Activated CD8-positive, alpha-beta T cell treated with anti-CD3 and anti-CD28 coated beads for 36 hours (primary cell): ENCODE measurements around the gene RRAD. TPM values are rescaled to one million over a fixed set of nuclear protein-coding genes. Genes with fewer than 3 reads are reported as not detected.

Source experiments
- ATAC-seq: fragments of 200-7000 bp; cut with Tn5 transposase; one replicate; pipeline ENCODE4 v1.10.0; 2021; ENCODE audit warnings: mild to moderate bottlenecking, moderate library complexity
- CTCF ChIA-PET: fragments of 350-600 bp; sonication (Branson Sonifier 250); formaldehyde crosslinking; loops from one replicate; lab custom pipeline; 2021; ENCODE audit warnings: antibody characterized with exemption; lab: Charles Lee
- POLR2A ChIA-PET: fragments of 350-600 bp; sonication (Branson Sonifier 250); formaldehyde crosslinking; loops from one replicate; lab custom pipeline; 2021; ENCODE audit warnings: antibody characterized with exemption; lab: Charles Lee
- DNase-seq: peaks from one replicate; pipeline ENCODE4 v3.0.0-alpha.2; 2020
- H3K27ac Mint-ChIP-seq: one replicate; pipeline ENCODE4 v1.8.0; 2021; ENCODE audit warnings: mild to moderate bottlenecking, mixed read lengths
- H3K27me3 Mint-ChIP-seq: one replicate; pipeline ENCODE4 v1.8.0; 2021; ENCODE audit warnings: mixed read lengths
- H3K36me3 Mint-ChIP-seq: one replicate; pipeline ENCODE4 v1.8.0; 2021; ENCODE audit warnings: low read depth, mixed read lengths
- H3K4me1 Mint-ChIP-seq: one replicate; pipeline ENCODE4 v1.8.0; 2021; ENCODE audit warnings: low read depth, mixed read lengths
- H3K4me3 Mint-ChIP-seq: one replicate; pipeline ENCODE4 v1.8.0; 2021; ENCODE audit warnings: mild to moderate bottlenecking, moderate library complexity, mixed read lengths
- H3K9me3 Mint-ChIP-seq: one replicate; pipeline ENCODE4 v1.8.0; 2021; ENCODE audit warnings: mixed read lengths
- intact Hi-C: fragments of 100-400 bp; cut with micrococcal nuclease; formaldehyde crosslinking; loops from one replicate; pipeline ENCODE4 v1.10.0; 2022
- total RNA-seq, 2 experiments: library from RNA; stranded (reverse); gene quantifications; one replicate each; pipeline ENCODE4 v1.2.3, GENCODE V29; 2021
- TF ChIP-seq, protein P1 (sequence below): fragments of 200-600 bp; IDR thresholded peaks from one replicate; pipeline ENCODE4 v1.8.0; 2022; ENCODE audit warnings: antibody characterized with exemption, mild to moderate bottlenecking

Gene RRAD
- total RNA-seq, 2 experiments from 2014 or later: 0.61 to 1.1 TPM

- peaks cover 8% of the 10 kb centered on the region for H3K4me1 Mint-ChIP-seq
- ATAC-seq (no peak), DNase-seq (no peak)
- ChIA-PET POLR2A (interaction anchor here (1.3 to 1.6 kb wide), 2 partner anchors 12 to 18 kb away, joined by 3 to 5 read pairs; no protein-coding TSS in a partner anchor), CTCF (interaction anchor here (1.1 to 7.6 kb wide), 2 partner anchors 27 to 53 kb away, joined by 3 to 54 read pairs; no protein-coding TSS in a partner anchor)
- H3K27me3 Mint-ChIP-seq: peaks cover 35% of the 10 kb centered on the region
- TF ChIP-seq, protein P1, sequence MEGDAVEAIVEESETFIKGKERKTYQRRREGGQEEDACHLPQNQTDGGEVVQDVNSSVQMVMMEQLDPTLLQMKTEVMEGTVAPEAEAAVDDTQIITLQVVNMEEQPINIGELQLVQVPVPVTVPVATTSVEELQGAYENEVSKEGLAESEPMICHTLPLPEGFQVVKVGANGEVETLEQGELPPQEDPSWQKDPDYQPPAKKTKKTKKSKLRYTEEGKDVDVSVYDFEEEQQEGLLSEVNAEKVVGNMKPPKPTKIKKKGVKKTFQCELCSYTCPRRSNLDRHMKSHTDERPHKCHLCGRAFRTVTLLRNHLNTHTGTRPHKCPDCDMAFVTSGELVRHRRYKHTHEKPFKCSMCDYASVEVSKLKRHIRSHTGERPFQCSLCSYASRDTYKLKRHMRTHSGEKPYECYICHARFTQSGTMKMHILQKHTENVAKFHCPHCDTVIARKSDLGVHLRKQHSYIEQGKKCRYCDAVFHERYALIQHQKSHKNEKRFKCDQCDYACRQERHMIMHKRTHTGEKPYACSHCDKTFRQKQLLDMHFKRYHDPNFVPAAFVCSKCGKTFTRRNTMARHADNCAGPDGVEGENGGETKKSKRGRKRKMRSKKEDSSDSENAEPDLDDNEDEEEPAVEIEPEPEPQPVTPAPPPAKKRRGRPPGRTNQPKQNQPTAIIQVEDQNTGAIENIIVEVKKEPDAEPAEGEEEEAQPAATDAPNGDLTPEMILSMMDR: no peak
- H3K27ac Mint-ChIP-seq: no peak overlapping the region
- H3K9me3 Mint-ChIP-seq: no peaks in the 10 kb centered on the region
- H3K36me3 Mint-ChIP-seq: no peaks in the 10 kb centered on the region
- intact Hi-C loops: no loop called here
- no peak overlapping the region for H3K4me3 Mint-ChIP-seq
These were observed 3.4 kb downstream of the RRAD start for GRCh38 chr16:66921729-66922450.

DNA sequence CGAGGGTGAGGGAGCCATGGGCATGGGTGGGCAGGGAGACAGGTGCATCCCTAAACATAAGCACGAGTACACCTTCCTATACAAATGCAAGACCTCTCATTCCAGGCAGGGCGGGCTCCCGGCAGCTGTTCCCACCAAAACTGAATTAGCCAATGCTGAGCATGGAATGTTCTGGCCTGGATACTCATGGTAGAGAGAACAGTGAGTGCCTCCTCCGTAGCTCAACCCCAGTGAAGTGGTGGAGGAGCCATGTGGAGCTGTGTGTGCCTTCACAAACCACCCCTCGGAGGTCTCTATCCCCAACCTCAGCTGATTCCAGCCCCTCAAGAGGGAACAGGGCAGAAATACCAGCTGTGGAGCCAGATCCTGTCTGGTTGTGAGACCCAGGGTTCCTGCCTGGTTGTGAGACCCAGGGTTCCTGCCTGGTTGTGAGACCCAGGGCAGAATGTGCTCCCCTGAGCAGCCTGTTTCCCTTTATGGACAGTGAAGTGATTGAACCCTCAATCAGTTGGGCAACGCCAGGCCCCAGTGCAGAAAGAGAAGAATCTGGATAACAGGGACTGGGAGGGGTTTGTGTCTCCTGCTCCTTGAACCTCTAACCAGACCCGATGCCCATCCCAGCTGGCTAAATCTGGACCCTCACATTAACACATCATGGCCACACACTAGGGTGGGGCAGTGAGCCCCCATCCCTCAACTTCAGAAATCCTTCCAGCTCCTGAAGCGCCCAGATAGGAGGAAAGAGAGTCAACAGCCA, 4.2 kb downstream of the RRAD start:
- Mint-ChIP-seq H3K27me3 (peaks cover 29% of the 10 kb centered on the region), H3K36me3 (no peaks in the 10 kb centered on the region), H3K9me3 (no peaks in the 10 kb centered on the region), H3K4me1 (peaks cover 8% of the 10 kb centered on the region), H3K27ac (no peak overlapping the region), H3K4me3 (no peak overlapping the region)
- ChIA-PET POLR2A (interaction anchor here (1.3 to 1.6 kb wide), 2 partner anchors 12 to 17 kb away, joined by 3 to 5 read pairs; no protein-coding TSS in a partner anchor), CTCF (interaction anchor here (1.9 kb wide), 1 partner anchor 90 kb away, joined by 6 read pairs; the partner anchor contains the start of gene NAE1)
- TF ChIP-seq, protein P1: no peak
- intact Hi-C loops: no loop called here
- DNase-seq: no peak
- no peak for ATAC-seq

DNA sequence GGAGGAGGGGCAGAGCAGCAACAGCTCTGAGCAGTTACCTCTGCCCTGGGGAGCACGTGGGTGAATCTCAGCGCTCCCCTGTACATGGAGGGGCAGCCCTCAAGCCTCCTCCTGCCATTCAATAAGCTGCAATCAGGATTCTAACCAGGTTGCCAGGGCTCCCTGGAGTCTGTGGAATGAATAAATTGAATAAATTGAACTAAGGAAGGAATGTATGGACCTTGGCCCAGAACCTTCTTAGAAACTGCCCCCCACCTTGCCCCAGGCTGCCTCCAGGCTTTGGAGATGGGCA, 5.1 kb downstream of the RRAD start:
- peaks cover 21% of the 10 kb centered on the region for H3K27me3 Mint-ChIP-seq
- H3K9me3 Mint-ChIP-seq: no peaks in the 10 kb centered on the region
- no peak overlapping the region for H3K27ac Mint-ChIP-seq
- no peaks in the 10 kb centered on the region for H3K36me3 Mint-ChIP-seq
- TF ChIP-seq, protein P1: no peak
- CTCF ChIA-PET: interaction anchor here (1.0 to 2.8 kb wide), 3 partner anchors 9 to 90 kb away, joined by 3 to 11 read pairs (median 6); partner anchors contain the start of gene NAE1
- H3K4me1 Mint-ChIP-seq: peaks cover under 1% of the 10 kb centered on the region
- intact Hi-C loops: no loop called here
- POLR2A ChIA-PET: interaction anchor here (0.8 to 1.5 kb wide), 3 partner anchors 13 to 182 kb away, joined by 3 read pairs; no protein-coding TSS in a partner anchor
- DNase-seq (no peak), ATAC-seq (no peak)
- no peak overlapping the region for H3K4me3 Mint-ChIP-seq

GRCh38 chr16:66919569-66920298, 5.6 kb downstream of the RRAD start:
- no peak for DNase-seq
- TF ChIP-seq, protein P1: no peak
- intact Hi-C loops: no loop called here
- ChIA-PET POLR2A (interaction anchor here (0.8 to 1.5 kb wide), 3 partner anchors 14 to 183 kb away, joined by 3 read pairs; no protein-coding TSS in a partner anchor), CTCF (interaction anchor here (0.7 to 2.8 kb wide), 6 partner anchors 8 to 89 kb away, joined by 3 to 11 read pairs (median 4); partner anchors contain the start of gene NAE1)
- Mint-ChIP-seq H3K27ac (no peak overlapping the region), H3K27me3 (peaks cover 20% of the 10 kb centered on the region), H3K9me3 (no peaks in the 10 kb centered on the region), H3K36me3 (no peaks in the 10 kb centered on the region), H3K4me3 (no peak overlapping the region), H3K4me1 (no peaks in the 10 kb centered on the region)
- no peak for ATAC-seq
